HL-60 (cell line): ENCODE measurements around the gene EFNA1.

ENCODE experiments used
- DNase-seq, 2 experiments: peaks; one replicate each; pipeline ENCODE4 v3.0.0-alpha.2; 2010 to 2020; ENCODE audit warnings: low read depth in 1 of 2, low spot score in 1 of 2
- H3K27ac ChIP-seq: fragments of 250-450 bp; sonication (Bioruptor Pico); replicated peaks from 2 replicates; pipeline ENCODE4 v1.5.1; 2020; ENCODE audit warnings: mild to moderate bottlenecking, moderate library complexity
- H3K27me3 ChIP-seq: fragments of 250-450 bp; sonication (Bioruptor Pico); 2 replicates; pipeline ENCODE4 v1.5.1; 2021; ENCODE audit warnings: mild to moderate bottlenecking, moderate library complexity; ENCODE audit not compliant: insufficient read depth, poor library complexity, severe bottlenecking
- H3K4me3 ChIP-seq: replicated peaks from 2 replicates; pipeline ENCODE4 v1.5.1; 2011; ENCODE audit warnings: mild to moderate bottlenecking, control low read depth, low read length; ENCODE audit not compliant: insufficient read depth
- GABPA ChIP-seq: IDR thresholded peaks from 2 replicates; pipeline ENCODE4 v1.6.1; 2012; ENCODE audit warnings: low read depth
- POLR2AphosphoS5 ChIP-seq: IDR thresholded peaks from 2 replicates; pipeline ENCODE4 v1.6.1; 2012; ENCODE audit warnings: low read depth
- SPI1 ChIP-seq: IDR thresholded peaks from 2 replicates; pipeline ENCODE4 v1.6.1; 2012; ENCODE audit warnings: low read depth, mild to moderate bottlenecking, borderline replicate concordance
- TF ChIP-seq, protein P1 (sequence below): IDR thresholded peaks from 2 replicates; pipeline ENCODE4 v1.6.1; 2012; ENCODE audit warnings: low read depth; ENCODE audit not compliant: insufficient replicate concordance
- TF ChIP-seq, protein P2 (sequence below): IDR thresholded peaks from one replicate; pipeline ENCODE4 v1.5.1; 2011; ENCODE audit warnings: low read length, control low read depth, inconsistent platforms; ENCODE audit not compliant: insufficient read depth

The EFNA1 gene

DNA sequence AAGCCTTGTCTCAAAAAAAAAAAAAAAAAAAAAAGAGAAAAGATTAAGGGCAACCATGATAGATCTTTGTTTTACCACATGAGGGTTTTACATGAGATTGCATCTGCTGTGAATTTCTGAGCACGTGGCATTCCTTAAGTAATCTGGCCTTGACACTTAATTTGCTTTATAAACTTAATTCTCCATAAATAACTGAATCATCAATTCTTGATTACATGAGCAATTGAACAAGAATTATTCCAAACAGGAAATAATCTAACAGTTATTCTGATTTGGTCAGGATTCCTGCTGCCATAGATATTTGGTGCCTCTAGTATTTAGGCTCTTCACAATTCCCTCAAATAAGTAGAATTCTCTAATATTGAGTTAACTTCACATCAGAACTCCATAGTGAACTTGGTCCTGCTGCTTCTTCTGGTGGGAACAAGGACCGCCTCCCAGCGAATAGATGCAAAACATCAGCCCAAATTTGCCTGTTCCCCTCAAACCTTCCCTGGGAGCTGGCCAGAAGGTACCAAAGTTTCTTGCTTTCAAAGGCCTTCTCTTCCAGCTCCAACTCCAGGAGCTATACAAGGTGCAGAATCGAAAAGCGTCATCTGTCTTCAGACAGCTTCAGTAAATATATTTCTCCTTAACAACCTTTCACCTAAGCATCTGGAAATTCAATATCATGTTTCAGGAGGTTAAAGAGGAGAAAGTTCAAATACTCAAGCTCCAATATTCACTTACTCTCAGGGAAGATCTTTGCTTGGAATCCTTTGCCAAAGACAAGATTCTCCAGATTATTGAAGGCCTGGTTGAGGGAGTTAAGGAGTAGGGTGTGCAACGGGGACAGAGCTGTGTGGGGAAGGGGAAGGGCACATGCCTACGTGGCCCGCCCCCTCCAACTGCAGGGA is 44.4 kb downstream of the EFNA1 start:
- Histone ChIP-seq H3K27me3 (no peaks in the 10 kb centered on the region), H3K27ac (peak overlapping the region; percentile 93), H3K4me3 (peak overlapping the region; percentile 94)
- DNase-seq = no peak
- TF ChIP-seq, protein P1, sequence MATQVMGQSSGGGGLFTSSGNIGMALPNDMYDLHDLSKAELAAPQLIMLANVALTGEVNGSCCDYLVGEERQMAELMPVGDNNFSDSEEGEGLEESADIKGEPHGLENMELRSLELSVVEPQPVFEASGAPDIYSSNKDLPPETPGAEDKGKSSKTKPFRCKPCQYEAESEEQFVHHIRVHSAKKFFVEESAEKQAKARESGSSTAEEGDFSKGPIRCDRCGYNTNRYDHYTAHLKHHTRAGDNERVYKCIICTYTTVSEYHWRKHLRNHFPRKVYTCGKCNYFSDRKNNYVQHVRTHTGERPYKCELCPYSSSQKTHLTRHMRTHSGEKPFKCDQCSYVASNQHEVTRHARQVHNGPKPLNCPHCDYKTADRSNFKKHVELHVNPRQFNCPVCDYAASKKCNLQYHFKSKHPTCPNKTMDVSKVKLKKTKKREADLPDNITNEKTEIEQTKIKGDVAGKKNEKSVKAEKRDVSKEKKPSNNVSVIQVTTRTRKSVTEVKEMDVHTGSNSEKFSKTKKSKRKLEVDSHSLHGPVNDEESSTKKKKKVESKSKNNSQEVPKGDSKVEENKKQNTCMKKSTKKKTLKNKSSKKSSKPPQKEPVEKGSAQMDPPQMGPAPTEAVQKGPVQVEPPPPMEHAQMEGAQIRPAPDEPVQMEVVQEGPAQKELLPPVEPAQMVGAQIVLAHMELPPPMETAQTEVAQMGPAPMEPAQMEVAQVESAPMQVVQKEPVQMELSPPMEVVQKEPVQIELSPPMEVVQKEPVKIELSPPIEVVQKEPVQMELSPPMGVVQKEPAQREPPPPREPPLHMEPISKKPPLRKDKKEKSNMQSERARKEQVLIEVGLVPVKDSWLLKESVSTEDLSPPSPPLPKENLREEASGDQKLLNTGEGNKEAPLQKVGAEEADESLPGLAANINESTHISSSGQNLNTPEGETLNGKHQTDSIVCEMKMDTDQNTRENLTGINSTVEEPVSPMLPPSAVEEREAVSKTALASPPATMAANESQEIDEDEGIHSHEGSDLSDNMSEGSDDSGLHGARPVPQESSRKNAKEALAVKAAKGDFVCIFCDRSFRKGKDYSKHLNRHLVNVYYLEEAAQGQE = no peak
- TF ChIP-seq, protein P2, sequence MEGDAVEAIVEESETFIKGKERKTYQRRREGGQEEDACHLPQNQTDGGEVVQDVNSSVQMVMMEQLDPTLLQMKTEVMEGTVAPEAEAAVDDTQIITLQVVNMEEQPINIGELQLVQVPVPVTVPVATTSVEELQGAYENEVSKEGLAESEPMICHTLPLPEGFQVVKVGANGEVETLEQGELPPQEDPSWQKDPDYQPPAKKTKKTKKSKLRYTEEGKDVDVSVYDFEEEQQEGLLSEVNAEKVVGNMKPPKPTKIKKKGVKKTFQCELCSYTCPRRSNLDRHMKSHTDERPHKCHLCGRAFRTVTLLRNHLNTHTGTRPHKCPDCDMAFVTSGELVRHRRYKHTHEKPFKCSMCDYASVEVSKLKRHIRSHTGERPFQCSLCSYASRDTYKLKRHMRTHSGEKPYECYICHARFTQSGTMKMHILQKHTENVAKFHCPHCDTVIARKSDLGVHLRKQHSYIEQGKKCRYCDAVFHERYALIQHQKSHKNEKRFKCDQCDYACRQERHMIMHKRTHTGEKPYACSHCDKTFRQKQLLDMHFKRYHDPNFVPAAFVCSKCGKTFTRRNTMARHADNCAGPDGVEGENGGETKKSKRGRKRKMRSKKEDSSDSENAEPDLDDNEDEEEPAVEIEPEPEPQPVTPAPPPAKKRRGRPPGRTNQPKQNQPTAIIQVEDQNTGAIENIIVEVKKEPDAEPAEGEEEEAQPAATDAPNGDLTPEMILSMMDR = no peak
- TF ChIP-seq SPI1 = peak; percentile 2; the same call in 1 of the 2 replicates
- TF ChIP-seq GABPA = no peak

DNA sequence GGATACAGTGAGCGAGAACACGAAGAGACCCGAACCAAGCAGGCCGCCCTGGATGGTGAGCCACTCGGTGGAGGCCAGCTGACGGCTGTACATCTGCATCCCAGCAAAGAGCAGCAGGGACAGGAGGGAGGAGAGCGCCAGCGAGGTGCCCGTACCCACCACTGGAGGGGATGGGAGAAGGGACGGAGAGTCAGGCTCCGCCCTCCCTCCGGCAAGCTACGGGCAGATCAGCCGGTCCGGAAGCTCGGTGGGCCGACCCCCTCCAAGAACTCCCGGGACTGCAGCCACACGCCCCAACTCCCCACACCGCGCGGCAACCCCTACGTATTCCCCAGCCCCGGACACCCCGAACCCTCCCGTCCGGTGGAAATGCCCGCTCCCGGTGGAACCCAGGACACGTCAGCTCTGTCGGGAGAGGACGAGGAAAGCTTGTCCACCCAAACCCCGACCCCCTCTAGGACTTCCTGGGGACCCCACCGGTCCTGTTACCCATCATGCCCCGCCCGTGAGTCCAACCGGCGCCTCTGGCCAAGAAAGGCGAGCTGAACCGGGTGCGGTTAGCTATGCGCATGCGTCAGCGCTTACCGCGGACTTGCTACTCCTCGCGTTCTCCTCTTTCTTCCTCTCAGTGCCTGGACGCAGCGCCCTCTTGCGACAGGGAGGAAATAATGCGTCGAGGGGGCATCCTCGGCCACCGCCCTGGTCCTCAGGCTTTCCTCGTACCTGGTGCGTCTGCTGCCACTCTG is 45.2 kb downstream of the EFNA1 start, which contains the start of gene KRTCAP2:
KRTCAP2 (minus strand) TSS at position 573 of the 746 bp plus-strand sequence; CDS start at position 493, 80 bp downstream.
- peak; percentile 95 to 97 for DNase-seq
- peak within 1 kb of the TSS; percentile 93 for H3K27ac ChIP-seq
- peak within 1 kb of the TSS; percentile 94 for H3K4me3 ChIP-seq
- TF ChIP-seq POLR2AphosphoS5 (peak; percentile 81; the same call in 1 of the 2 replicates), GABPA (no peak), SPI1 (peak; percentile 60; the same call in 1 of the 2 replicates)
- TF ChIP-seq, protein P2 = peak; percentile 93
- TF ChIP-seq, protein P1 = no peak
- H3K27me3 ChIP-seq = no peaks in the 10 kb centered on the region

DNA sequence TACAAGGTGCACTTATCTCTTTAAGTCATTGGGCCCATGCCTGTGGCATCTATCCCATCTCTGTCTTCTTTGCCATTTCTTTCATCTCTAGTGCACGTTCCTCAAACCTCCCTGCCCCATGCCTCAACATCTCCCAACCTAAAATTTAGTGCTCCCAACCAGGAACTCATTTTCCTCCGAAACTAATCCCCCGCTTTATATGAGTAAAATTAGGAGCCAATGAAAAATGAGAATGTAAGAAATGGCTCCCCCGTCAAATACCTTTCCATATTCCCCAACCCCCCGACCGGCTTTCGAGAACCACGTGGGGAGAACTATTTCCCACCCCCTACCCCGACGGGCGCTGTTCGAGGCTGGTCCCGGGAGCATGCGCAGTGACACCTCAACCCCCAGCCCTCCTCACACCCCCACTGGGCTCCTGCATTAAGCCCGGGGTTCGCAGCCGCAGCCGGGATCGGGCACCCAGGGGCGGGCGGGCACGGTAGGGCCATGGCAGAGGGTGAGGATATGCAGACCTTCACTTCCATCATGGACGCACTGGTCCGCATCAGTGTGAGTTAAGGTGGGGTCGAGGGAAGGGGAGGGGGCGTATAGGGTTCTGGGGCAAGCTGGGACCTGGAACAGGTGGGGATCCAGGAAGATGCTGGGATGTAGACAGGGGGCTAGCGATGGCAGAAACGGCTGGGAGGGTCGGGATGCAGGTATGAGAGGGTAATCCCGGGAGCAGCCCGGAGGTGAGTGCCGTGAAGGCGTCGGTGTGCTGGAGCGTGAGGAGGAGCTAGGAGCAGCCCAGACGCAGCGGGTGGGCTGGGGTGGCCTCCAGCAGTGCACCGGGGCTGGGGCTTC is 46.0 kb downstream of the EFNA1 start, which contains the start of gene TRIM46:
TRIM46 (plus strand) TSS at position 372 of the 846 bp plus-strand sequence; CDS start at position 490, 118 bp downstream.
- DNase-seq = peak in 1 of 2 experiments; percentile 34
- peak within 1 kb of the TSS; percentile 93 for H3K27ac ChIP-seq
- TF ChIP-seq, protein P2 = no peak
- TF ChIP-seq GABPA (no peak), POLR2AphosphoS5 (no peak), SPI1 (no peak)
- TF ChIP-seq, protein P1 = no peak
- no peaks in the 10 kb centered on the region for H3K27me3 ChIP-seq
- peak within 1 kb of the TSS; percentile 94 for H3K4me3 ChIP-seq
